Right cardiac atrium (tissue), 5 donors: ENCODE results near the gene TSPAN9. TPM values are rescaled to one million over a fixed set of nuclear protein-coding genes. Genes with fewer than 3 reads are reported as not detected.

ENCODE experiments used
- ATAC-seq, 2 donors: fragments of 200-7000 bp; cut with Tn5 transposase; one replicate each; pipeline versions ENCODE4 v1.8.0 to v1.9.1; 2020; ENCODE audit warnings: moderate library complexity in 2 of 2, mild to moderate bottlenecking in 1 of 2
- DNase-seq, 3 donors: peaks; one replicate each; pipeline ENCODE4 v3.0.0-alpha.2; 2020
- H3K27ac ChIP-seq: one replicate; pipeline ENCODE4 v1.5.1; 2013; ENCODE audit warnings: mild to moderate bottlenecking, low read length, control low read depth, moderate library complexity
- H3K27me3 ChIP-seq: one replicate; pipeline ENCODE4 v1.6.1; 2013; ENCODE audit not compliant: control insufficient read depth, insufficient read depth
- H3K4me1 ChIP-seq: one replicate; pipeline ENCODE4 v1.6.1; 2013; ENCODE audit warnings: low read length; ENCODE audit not compliant: control insufficient read depth, insufficient read depth
- H3K4me3 ChIP-seq: one replicate; pipeline ENCODE4 v1.5.1; 2013; ENCODE audit warnings: low read length, control low read depth
- H3K9me3 ChIP-seq: one replicate; pipeline ENCODE4 v1.6.1; 2013; ENCODE audit warnings: low read length; ENCODE audit not compliant: control insufficient read depth
- WGBS: extraction: QIAGEN DNeasy Blood & Tissue Kit; methylation state at CpG from one replicate; pipeline ENCODE4 v1.1.7; 2013; 5-methylcytosine and 5-hydroxymethylcytosine counted together
- intact Hi-C, 4 donors: fragments of 100-400 bp; cut with DNase I; formaldehyde crosslinking; loops; one replicate each; pipeline versions ENCODE4 v1.11.0 to v1.14.0; 2022 to 2023
- polyA plus RNA-seq: library from polyadenylated mRNA; stranded (reverse); fragments of 200-250 nt; gene quantifications from one replicate; pipeline ENCODE4 v1.2.3, GENCODE V29; 2013
- total RNA-seq, 4 donors: library from RNA; stranded (reverse); fragmentation: NEBNext Ultra II Directional; extraction: Animal tissue kit (Norgen Biotek cat#: 25700); gene quantifications; one replicate each; pipeline ENCODE4 v1.2.1, GENCODE V29; 2021
- donor health status: healthy with polysubstance abuse.
- donor health status: DM: no; HTN: yes; CAD: no.
- donor health status: DM: no; HTN: no; CAD: no.
- donor health status: DM: no; HTN: yes; CAD: no; lungs with severe emphysema.
- donor health status: DM: yes; HTN: yes; CAD: no.

The TSPAN9 gene
- total and polyA plus RNA-seq, 5 donors = 121 to 184 (median 161) TPM

DNA sequence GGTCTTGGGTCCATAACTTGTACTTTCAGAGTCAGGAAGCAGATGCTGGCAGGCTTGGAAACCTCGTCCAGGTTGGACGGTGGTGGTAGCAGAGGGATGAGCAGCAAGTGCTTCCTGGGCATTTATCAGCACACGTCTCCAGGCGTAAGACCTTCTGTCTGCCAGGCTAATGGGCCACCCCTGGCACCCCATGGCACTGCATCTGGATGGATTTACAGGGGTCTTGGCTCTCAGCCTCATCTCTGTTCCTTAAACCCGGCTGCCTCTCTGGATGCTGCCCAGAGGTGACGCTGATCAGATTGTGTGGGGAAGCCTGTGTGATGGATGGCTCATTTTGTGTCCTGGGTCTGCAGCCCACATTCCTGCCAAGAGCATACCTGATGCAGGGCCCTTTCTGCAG, 145.1 kb downstream of the TSPAN9 start:
- no peaks in the 10 kb centered on the region for H3K9me3 ChIP-seq
- 78% methylated on average over 6 of the region's 6 CpGs for whole genome bisulfite sequencing
- H3K27me3 ChIP-seq = no peaks in the 10 kb centered on the region
- H3K27ac ChIP-seq = no peak overlapping the region
- H3K4me3 ChIP-seq = no peak overlapping the region
- peak in 2 of 3 donors; percentile 20 to 21 for DNase-seq
- intact Hi-C loops = loop anchor here in 1 of 4 donors (5.0 kb wide), 1 partner anchor 50 kb away; no protein-coding TSS in a partner anchor
- H3K4me1 ChIP-seq = peaks cover 38% of the 10 kb centered on the region
- no peak for ATAC-seq

DNA sequence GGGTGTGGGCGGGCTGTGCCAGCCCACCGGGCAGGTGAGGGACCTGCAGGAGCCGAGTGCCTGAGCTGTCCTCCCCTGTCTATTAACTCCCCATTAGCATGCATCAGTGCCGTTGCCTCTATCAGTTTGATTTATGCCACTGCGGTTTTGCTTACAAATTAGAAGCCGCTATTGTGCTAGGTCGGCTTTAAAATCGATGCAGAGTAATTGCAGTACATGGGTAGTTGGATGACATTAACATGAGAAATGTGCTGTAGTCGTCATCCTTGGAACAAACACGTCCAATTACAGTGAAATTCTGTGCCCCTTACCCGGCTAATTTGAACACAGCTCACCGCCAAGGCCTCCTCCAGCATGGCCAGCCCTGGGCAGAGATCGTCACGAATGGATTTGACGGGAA, 145.8 kb downstream of the TSPAN9 start:
- no peaks in the 10 kb centered on the region for H3K9me3 ChIP-seq
- no peaks in the 10 kb centered on the region for H3K27me3 ChIP-seq
- H3K4me3 ChIP-seq = no peak overlapping the region
- intact Hi-C loops = loop anchor here in 1 of 4 donors (5.0 kb wide), 1 partner anchor 49 kb away; no protein-coding TSS in a partner anchor
- 90% methylated on average over 15 of the region's 15 CpGs for WGBS
- peaks cover 32% of the 10 kb centered on the region for H3K4me1 ChIP-seq
- no peak overlapping the region for H3K27ac ChIP-seq
- DNase-seq = peak in 1 of 3 donors; percentile 4
- ATAC-seq = no peak

DNA sequence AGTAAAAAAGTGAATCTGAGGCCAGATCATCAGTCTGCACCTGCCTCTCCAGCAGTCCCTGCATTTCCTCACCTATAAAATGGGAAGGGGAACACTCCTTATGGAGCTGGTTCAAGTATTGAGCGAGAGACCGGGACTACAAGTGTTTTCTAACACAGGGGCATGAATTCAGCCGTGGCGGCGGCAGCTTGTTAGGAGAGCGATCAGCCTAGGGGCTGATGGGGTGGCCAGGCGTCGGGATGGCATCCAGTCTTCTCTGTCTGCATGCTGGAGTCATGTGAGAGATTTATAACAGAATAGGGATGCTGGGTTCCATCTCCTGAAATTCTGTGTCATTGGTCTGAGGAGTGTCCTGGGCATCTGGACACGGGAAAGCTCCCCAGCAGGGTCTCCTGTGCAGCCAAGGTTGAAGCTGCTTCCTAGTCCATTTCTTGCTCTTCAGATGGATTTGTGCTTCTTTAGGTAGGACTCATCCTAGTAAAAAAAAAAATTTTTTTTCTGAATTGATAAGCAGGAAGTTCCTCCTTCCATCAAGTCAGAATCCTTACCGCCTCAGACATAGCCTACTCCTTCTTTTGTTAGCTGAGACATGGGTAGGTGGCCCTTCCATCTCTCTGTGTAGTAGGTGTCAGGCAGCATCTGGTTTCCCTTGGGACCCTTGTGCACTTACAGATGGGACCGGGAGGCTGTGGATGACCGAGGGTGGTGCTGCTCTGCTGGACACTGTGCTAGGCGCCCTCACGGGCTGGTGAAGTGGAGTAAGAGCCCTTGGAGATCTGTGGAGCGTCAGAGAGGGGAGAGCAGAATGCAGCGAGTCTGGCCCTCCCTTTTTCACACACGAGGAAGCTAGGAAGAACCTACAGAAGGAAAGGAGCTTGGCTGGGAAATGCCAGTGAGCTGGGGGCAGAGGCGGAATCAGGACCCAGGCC, 146.7 kb downstream of the TSPAN9 start:
- Histone ChIP-seq H3K27ac (no peak overlapping the region), H3K4me1 (peaks cover 24% of the 10 kb centered on the region), H3K9me3 (no peaks in the 10 kb centered on the region), H3K4me3 (no peak overlapping the region), H3K27me3 (no peaks in the 10 kb centered on the region)
- whole genome bisulfite sequencing = 80% methylated on average over 18 of the region's 18 CpGs
- intact Hi-C loops = loop anchor here in 1 of 4 donors (5.0 kb wide), 1 partner anchor 48 kb away; no protein-coding TSS in a partner anchor
- ATAC-seq (no peak), DNase-seq (peak in 2 of 3 donors; percentile 13 to 40)

DNA sequence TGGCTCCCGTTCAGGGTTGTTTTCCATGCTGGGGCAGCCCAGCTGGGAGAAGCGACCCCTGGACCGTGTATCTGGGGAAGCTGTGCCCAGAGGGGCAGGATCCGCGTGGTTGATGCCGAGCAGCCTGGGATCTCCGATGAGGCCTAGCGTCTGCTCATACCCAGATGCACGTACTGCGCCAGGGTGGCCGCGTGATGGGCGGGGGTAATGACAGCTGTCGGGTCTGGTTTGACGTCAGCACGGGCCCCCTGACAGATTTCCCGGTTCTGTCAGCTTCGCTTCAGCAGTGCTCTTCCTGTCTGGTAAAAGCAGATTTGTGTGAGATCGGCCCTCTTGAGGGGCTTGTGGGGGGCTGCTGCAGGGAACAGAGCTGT, 147.3 kb downstream of the TSPAN9 start:
- H3K4me3 ChIP-seq = no peak overlapping the region
- DNase-seq (peak in 1 of 3 donors; percentile 61), ATAC-seq (peak in 1 of 2 donors; percentile 9)
- no peaks in the 10 kb centered on the region for H3K27me3 ChIP-seq
- H3K4me1 ChIP-seq = peaks cover 19% of the 10 kb centered on the region
- WGBS = 74% methylated on average over 19 of the region's 19 CpGs
- H3K27ac ChIP-seq = peak overlapping the region; percentile 14
- intact Hi-C loops = loop anchor here in 1 of 4 donors (5.0 kb wide), 1 partner anchor 48 kb away; no protein-coding TSS in a partner anchor
- H3K9me3 ChIP-seq = no peaks in the 10 kb centered on the region

DNA sequence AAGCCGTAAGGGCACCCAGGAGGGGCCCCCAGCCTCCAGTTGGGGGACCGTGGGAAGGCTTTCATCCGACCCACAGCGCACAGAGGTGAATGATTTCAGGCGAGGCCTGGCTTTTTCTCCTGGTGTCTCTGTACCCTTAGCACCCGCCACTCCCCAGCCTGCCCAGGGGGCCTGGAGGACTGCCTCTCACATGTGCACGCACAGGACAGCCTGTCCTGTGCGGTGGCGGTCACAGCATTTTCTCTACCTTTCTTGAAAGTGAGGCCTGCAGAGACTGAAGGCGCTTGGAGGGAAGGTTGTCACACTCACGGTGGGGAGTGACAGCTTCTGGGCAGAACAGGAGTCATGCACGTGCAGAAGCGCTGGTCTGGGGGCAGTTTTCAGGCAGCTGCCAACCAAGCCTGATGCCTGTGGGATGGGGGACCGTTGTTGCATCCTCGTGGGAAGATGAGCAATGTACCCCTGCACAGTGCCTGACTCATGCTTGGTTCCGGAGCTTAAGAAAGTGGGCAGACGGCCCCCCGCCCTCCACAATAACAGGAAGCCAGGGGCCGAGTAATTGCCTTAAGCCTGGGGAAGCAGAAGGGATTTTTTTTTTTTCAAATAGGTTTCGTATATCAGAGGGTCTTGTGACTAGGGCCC, 148.1 kb downstream of the TSPAN9 start:
- ATAC-seq (peak; percentile 13 to 47), DNase-seq (peak in 1 of 3 donors; percentile 60)
- Histone ChIP-seq H3K4me1 (peaks cover 18% of the 10 kb centered on the region), H3K9me3 (no peaks in the 10 kb centered on the region), H3K27ac (no peak overlapping the region), H3K4me3 (no peak overlapping the region), H3K27me3 (no peaks in the 10 kb centered on the region)
- 59% methylated on average over 20 of the region's 20 CpGs for WGBS
- intact Hi-C loops = no loop called here

DNA sequence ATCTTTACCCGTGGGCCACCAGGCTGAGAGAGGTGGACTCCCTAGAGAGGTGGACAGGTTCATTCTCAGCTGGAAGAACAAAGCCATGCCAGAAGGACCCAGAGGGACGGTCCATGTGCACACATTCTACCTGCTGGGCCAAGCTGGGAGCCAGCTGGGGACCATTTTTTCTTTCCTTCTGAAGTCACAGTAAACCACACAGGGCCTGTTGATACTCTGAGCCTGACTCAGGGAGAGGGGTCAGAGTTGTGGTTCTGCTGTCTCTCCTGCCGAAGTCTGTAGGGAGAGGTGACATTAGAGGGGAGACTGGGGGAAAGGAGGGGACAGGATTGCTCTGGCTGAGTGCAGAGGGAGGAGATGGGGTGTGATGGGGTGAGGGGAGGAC, 148.6 kb downstream of the TSPAN9 start:
- Histone ChIP-seq H3K4me1 (peaks cover 14% of the 10 kb centered on the region), H3K27ac (no peak overlapping the region), H3K27me3 (no peaks in the 10 kb centered on the region), H3K9me3 (no peaks in the 10 kb centered on the region), H3K4me3 (no peak overlapping the region)
- 60% methylated on average over 3 of the region's 3 CpGs for WGBS
- intact Hi-C loops = no loop called here
- DNase-seq (peak in 1 of 3 donors; percentile 1), ATAC-seq (no peak)

DNA sequence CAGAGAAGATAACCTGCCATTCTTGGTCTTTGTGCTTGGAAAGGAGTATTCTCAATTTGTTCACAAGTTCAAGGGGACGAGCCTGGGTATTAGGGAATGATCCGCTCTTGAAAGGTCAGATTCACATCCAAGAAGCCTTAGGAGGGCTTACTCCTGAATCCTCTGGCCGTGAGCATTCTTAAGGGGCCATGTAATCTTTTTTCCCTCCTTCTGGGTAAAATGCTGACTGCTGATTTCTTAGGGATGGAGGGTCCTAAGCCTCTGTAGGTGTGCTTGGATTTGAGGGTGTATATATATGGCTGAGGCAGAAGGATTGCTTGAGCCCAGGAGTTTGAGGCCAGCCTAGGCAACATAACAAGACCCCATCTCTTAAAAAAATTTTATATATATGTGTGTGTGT, 149.1 kb downstream of the TSPAN9 start:
- WGBS = 91% methylated on average over 3 of the region's 3 CpGs
- H3K4me1 ChIP-seq = peaks cover 14% of the 10 kb centered on the region

DNA sequence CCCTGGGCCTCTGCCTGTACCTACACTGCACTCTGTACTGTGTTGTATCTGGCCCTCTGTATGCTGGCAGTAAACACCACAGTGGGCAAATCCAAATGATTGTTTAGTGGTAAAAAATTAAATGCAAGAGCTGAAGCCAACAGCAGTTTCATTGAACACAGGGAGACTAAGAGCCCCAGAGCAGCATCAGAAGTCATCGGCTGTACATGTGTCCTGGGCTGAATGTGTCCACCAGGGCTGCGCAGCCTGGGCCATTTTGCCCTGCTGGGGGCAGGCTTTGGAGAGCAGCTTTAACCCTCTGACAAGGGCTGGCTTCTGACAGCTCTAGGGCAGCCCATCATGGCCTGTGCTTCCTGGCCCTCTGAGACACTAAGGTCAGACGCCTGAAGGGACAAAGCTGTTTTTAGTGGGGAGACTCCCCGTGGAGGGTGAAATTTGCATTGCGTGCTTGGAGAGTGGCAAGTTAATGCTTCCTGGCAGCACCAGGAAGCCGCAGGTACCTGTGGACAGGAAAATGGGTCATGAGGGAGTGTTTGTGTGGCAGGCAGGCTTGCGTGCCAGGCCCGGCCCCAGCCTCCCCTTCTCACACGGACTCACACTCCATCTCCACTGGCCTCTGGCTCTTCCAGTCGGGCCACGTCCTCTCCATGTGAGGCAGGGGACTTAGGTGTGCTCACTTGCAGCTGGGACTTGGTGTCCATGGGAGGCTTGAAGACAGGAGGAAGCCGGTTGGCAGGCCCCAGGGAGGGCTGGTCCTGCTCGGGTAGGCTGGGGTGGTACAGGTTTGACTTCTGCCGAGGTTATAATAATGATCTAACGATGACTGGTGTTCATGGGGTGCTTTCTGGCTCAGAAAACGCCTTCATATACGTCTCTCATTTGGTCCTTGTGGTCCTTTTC, 150.1 kb downstream of the TSPAN9 start:
- H3K27ac ChIP-seq = no peak overlapping the region
- intact Hi-C loops = no loop called here
- no peaks in the 10 kb centered on the region for H3K27me3 ChIP-seq
- no peak overlapping the region for H3K4me3 ChIP-seq
- WGBS = 83% methylated on average over 17 of the region's 17 CpGs
- DNase-seq (peak in 1 of 3 donors; percentile 36), ATAC-seq (no peak)
- peaks cover 16% of the 10 kb centered on the region for H3K4me1 ChIP-seq
- H3K9me3 ChIP-seq = no peaks in the 10 kb centered on the region

More for the DNA sequence above, 149.1 kb downstream of the TSPAN9 start:
- ATAC-seq (no peak), DNase-seq (no peak)
- intact Hi-C loops = no loop called here
- H3K27me3 ChIP-seq = no peaks in the 10 kb centered on the region
- no peaks in the 10 kb centered on the region for H3K9me3 ChIP-seq
- H3K4me3 ChIP-seq = no peak overlapping the region
- H3K27ac ChIP-seq = no peak overlapping the region

DNA sequence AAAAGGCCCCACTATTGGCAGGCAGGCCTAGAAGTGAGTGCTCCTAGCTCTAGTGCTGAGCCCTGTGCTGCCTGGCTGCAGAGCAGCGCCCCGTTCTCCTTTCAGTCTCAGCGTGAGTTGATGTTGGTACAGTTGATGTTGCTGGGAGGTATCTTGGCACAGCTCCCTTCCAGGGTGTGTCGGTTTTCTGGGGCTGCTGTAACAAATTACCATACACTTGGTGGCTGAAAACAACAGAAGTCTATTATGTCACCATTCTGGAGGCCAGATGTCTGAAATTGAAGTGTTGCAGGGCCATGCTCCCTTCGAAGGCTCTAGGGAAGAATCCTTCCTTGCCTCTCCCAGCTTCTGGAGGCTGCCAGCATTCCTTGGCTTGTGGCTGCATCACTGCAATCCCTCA, 151.4 kb downstream of the TSPAN9 start:
- Histone ChIP-seq H3K9me3 (no peaks in the 10 kb centered on the region), H3K27me3 (no peaks in the 10 kb centered on the region), H3K4me3 (no peak overlapping the region), H3K27ac (no peak overlapping the region), H3K4me1 (peaks cover 16% of the 10 kb centered on the region)
- WGBS = 92% methylated on average over 5 of the region's 5 CpGs
- intact Hi-C loops = no loop called here
- DNase-seq (peak in 1 of 3 donors; percentile 20), ATAC-seq (no peak)

DNA sequence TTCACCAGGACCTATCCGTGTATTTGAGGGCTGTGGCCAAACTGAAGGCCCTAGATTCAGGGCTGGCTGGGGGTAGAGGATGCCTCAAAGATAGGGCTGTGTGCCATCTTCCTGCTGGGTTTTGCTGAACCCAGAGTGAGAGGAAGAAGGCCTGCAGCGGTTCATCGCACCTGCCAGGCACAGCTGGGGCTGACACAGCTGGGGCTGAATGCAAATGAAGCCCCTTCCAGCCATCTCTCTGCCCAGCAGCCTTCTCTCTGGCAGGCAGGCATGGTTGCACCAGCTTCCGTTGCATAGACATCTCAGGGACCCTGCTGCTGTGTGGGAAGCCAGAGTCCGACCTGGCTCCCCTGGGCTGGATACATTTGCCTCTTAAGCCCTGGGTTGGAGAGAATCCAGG, 152.4 kb downstream of the TSPAN9 start:
- ATAC-seq (no peak), DNase-seq (peak in 1 of 3 donors; percentile 23)
- H3K9me3 ChIP-seq = no peaks in the 10 kb centered on the region
- H3K27me3 ChIP-seq = no peaks in the 10 kb centered on the region
- intact Hi-C loops = no loop called here
- 84% methylated on average over 5 of the region's 5 CpGs for WGBS
- no peak overlapping the region for H3K4me3 ChIP-seq
- peaks cover 16% of the 10 kb centered on the region for H3K4me1 ChIP-seq
- no peak overlapping the region for H3K27ac ChIP-seq
